ENCODE measurements around the gene TMEM145.

The TMEM145 gene

GRCh38 chr19:42278452-42279154 lies 34.5 kb upstream of the TMEM145 start:
- DNase-seq (ENCODE audit: low spot score) = no peak

- DNase-seq (ENCODE audit: low spot score) = no peak
Observed at GRCh38 chr19:42279155-42279901, 33.8 kb upstream of the TMEM145 start.

GRCh38 chr19:42279902-42280814 lies 33.0 kb upstream of the TMEM145 start:
- peak; percentile 94 for DNase-seq (ENCODE audit: low spot score)

- DNase-seq (ENCODE audit: low spot score) = no peak
Observed at GRCh38 chr19:42280815-42281145, 32.3 kb upstream of the TMEM145 start.

- DNase-seq (ENCODE audit: low spot score) = peak; percentile 56
Observed at GRCh38 chr19:42281146-42281826, 31.8 kb upstream of the TMEM145 start.

GRCh38 chr19:42281827-42282762 lies 31.0 kb upstream of the TMEM145 start:
- DNase-seq (ENCODE audit: low spot score) = no peak

- DNase-seq (ENCODE audit: low spot score) = no peak
Observed at GRCh38 chr19:42282819-42283187, 30.3 kb upstream of the TMEM145 start.

- peak; percentile 96 for DNase-seq (ENCODE audit: low spot score)
Observed at GRCh38 chr19:42283188-42284065, 29.7 kb upstream of the TMEM145 start.

- peak; percentile 90 for DNase-seq (ENCODE audit: low spot score)
Observed at GRCh38 chr19:42284066-42284501, 29.0 kb upstream of the TMEM145 start.

- DNase-seq (ENCODE audit: low spot score) = no peak
Observed at GRCh38 chr19:42284591-42285341, 28.3 kb upstream of the TMEM145 start.

GRCh38 chr19:42285541-42285941 lies 27.6 kb upstream of the TMEM145 start:
- peak; percentile 62 for DNase-seq (ENCODE audit: low spot score)

GRCh38 chr19:42285988-42286348 lies 27.1 kb upstream of the TMEM145 start:
- DNase-seq (ENCODE audit: low spot score) = no peak

GRCh38 chr19:42286349-42287016 lies 26.6 kb upstream of the TMEM145 start:
- no peak for DNase-seq (ENCODE audit: low spot score)

- DNase-seq (ENCODE audit: low spot score) = no peak
Observed at GRCh38 chr19:42287017-42287826, 25.9 kb upstream of the TMEM145 start.

GRCh38 chr19:42287827-42288107 lies 25.3 kb upstream of the TMEM145 start:
- no peak for DNase-seq (ENCODE audit: low spot score)

GRCh38 chr19:42288387-42288786 lies 24.7 kb upstream of the TMEM145 start:
- DNase-seq (ENCODE audit: low spot score) = no peak

- DNase-seq (ENCODE audit: low spot score) = no peak
Observed at GRCh38 chr19:42288881-42289555, 24.1 kb upstream of the TMEM145 start.

All from germinal center (tissue), 1 donor.